Measurements from ENCODE around the gene PPIF. TPM values are rescaled to one million over a fixed set of nuclear protein-coding genes. Genes with fewer than 3 reads are reported as not detected.

Gene PPIF
- total RNA-seq, 2 experiments from 2014 or later: 55.7 to 121 TPM

DNA sequence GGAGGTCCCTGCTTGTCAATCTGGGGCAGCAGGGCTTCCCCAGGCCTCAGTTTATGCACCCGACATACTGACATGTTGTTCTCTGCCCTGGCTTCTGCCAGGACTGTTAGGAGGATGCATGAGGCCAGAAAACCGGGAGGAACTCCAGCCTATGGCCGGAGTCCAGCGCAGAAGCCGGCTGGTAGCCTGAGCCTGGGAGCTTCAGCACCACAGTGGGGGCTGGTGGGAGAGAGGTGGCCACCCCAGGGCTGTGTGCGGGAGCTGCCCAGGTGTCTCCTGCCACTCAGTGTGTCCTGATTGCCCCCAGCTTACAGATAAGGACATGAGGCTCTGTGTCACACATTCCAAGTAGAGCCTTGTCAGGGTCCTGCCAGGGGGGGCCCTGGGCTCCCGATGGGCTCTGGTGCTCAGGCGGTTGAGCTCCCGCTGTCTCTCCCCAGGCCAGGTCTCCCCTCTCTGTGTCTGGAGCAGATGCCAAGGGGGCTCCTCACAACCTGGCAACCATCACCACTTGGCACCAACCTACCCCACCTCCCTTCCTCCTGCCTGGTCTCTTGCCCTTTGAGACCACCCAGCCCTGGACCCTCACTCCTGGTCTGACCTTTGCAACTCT is 32.3 kb downstream of the PPIF start:
- Histone ChIP-seq H3K79me2 (ENCODE audit: insufficient read depth, low read depth, low read length) (no peaks in the 10 kb centered on the region), H3K9me2 (ENCODE audit: insufficient read depth, low read length) (no peaks in the 10 kb centered on the region), H3K27ac (ENCODE audit: low read depth, low read length, poor library complexity, severe bottlenecking) (no peak overlapping the region), H4K20me1 (ENCODE audit: insufficient read depth, low read length) (no peaks in the 10 kb centered on the region), H3K9me3 (ENCODE audit: low read length) (no peaks in the 10 kb centered on the region), H3K4me2 (ENCODE audit: low read length) (no peak overlapping the region), H3K4me3 (ENCODE audit: low read depth, low read length, poor library complexity, severe bottlenecking) (no peak overlapping the region), H2AFZ (ENCODE audit: low read length) (no peak overlapping the region), H3K36me3 (ENCODE audit: insufficient read depth, low read length) (no peaks in the 10 kb centered on the region), H3K4me1 (ENCODE audit: insufficient read depth, low read length, poor library complexity, severe bottlenecking) (no peaks in the 10 kb centered on the region)
- BruUV-seq (replicated peaks): no TSS peak
- intact Hi-C loops (cut with micrococcal nuclease; ENCODE audit: unreplicated experiment): no loop called here
- TF ChIP-seq, protein P1, sequence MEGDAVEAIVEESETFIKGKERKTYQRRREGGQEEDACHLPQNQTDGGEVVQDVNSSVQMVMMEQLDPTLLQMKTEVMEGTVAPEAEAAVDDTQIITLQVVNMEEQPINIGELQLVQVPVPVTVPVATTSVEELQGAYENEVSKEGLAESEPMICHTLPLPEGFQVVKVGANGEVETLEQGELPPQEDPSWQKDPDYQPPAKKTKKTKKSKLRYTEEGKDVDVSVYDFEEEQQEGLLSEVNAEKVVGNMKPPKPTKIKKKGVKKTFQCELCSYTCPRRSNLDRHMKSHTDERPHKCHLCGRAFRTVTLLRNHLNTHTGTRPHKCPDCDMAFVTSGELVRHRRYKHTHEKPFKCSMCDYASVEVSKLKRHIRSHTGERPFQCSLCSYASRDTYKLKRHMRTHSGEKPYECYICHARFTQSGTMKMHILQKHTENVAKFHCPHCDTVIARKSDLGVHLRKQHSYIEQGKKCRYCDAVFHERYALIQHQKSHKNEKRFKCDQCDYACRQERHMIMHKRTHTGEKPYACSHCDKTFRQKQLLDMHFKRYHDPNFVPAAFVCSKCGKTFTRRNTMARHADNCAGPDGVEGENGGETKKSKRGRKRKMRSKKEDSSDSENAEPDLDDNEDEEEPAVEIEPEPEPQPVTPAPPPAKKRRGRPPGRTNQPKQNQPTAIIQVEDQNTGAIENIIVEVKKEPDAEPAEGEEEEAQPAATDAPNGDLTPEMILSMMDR (conservative IDR thresholded peaks at IDR 0.05; ENCODE audit: low read length): no peak
- TF ChIP-seq EZH2phosphoT487 (IDR thresholded peaks at IDR 0.05; ENCODE audit: borderline replicate concordance, low read depth, low read length): no peak
- POLR2A ChIA-PET: no interaction called here
- CTCF ChIA-PET (ENCODE audit: unreplicated experiment): no interaction called here
- DNase-seq (ENCODE audit: low spot score): no peak

DNA sequence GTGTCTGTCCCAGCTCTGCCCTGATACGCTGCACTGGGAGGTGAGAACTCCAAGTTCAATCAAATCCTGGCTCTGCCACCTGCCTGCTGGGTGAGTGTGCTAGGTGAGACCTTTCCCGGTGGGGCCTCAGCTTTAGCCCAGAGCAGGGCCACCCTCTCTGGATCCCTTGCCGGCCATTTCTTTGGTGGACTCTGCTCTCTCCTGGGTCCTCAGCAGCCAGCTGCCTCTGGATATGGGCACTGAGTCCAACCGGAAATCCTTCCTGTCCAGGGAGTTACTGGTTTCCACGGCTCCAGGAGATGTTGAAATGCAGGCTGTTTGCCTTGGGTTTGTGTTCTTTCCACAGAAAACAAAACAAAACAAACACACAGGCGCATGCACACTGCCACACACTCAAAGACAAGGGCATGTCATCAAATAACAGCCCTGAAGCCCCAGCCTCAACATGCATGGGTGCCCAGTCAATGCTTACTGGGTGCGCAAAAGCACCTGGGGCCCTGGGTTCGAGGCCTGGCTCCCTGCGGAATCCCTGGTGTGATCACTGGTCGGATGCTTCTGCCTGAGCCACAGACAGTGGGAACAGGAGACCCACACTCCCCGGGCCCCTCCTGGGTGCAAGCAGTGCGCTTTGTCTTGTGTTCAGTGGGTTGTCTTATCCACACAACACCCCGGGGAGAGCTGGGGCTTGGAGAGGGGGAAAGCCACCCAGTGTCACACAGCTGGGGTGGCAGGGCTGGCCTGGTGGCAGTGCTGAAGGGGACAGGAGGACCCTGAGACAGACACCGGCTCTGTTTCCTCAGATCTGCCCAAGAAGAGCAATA is 33.1 kb downstream of the PPIF start:
- H3K9me3 ChIP-seq (ENCODE audit: low read length): no peaks in the 10 kb centered on the region
- BruUV-seq (replicated peaks): no TSS peak
- H3K4me2 ChIP-seq (ENCODE audit: low read length): no peak overlapping the region
- H2AFZ ChIP-seq (ENCODE audit: low read length): no peak overlapping the region
- no peak for DNase-seq (ENCODE audit: low spot score)
- TF ChIP-seq EZH2phosphoT487 (IDR thresholded peaks at IDR 0.05; ENCODE audit: borderline replicate concordance, low read depth, low read length): no peak
- TF ChIP-seq, protein P1 (conservative IDR thresholded peaks at IDR 0.05; ENCODE audit: low read length): no peak
- H3K4me3 ChIP-seq (ENCODE audit: low read depth, low read length, poor library complexity, severe bottlenecking): no peak overlapping the region
- intact Hi-C loops (cut with micrococcal nuclease; ENCODE audit: unreplicated experiment): no loop called here
- no peak overlapping the region for H3K27ac ChIP-seq (ENCODE audit: low read depth, low read length, poor library complexity, severe bottlenecking)
- no peaks in the 10 kb centered on the region for H3K9me2 ChIP-seq (ENCODE audit: insufficient read depth, low read length)
- no peaks in the 10 kb centered on the region for H4K20me1 ChIP-seq (ENCODE audit: insufficient read depth, low read length)
- H3K4me1 ChIP-seq (ENCODE audit: insufficient read depth, low read length, poor library complexity, severe bottlenecking): no peaks in the 10 kb centered on the region
- ChIA-PET CTCF (ENCODE audit: unreplicated experiment) (no interaction called here), POLR2A (no interaction called here)
- H3K79me2 ChIP-seq (ENCODE audit: insufficient read depth, low read depth, low read length): no peaks in the 10 kb centered on the region
- no peaks in the 10 kb centered on the region for H3K36me3 ChIP-seq (ENCODE audit: insufficient read depth, low read length)
